Measurements from ENCODE around the gene DDX3Y. TPM values are rescaled to one million over a fixed set of nuclear protein-coding genes. Genes with fewer than 3 reads are reported as not detected.

DDX3Y gene
- total RNA-seq, 4 donors from 2014 or later, result 46.8 to 114 TPM; not detected in 2

DNA sequence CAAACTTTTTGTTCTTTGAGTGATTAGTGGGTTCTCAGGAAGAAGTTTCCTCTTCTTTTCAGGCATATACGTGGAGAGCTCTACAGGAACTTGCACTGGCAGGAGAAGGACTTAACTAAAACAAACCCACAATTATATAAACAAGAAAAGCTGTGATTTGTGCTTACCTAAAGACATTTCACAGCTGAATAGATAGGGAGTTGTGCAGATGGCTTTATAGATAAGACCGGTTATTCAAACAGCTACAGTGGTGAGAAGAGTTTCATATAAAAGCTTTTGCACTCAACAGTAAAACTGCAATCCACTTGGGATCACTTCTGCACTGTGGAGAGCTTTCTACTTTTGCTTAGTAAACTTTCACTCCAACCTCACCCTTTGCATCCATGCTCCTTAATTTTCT lies 6.1 kb upstream of the DDX3Y start:
- intact Hi-C loops (cut with DNase I; ENCODE audit: low total_unique reads), result no loop called here
- H3K36me3 ChIP-seq, result no peaks in the 10 kb centered on the region
- H3K4me1 ChIP-seq, result no peaks in the 10 kb centered on the region
- 0% methylated on average over 1 of the region's 2 CpGs; no CpG with 5 or more reads in 1 of the 2 donors for whole genome bisulfite sequencing, 2 donors (ENCODE audit: low coverage in 1 of 2)
- no peak for DNase-seq
- in situ Hi-C loops (cut with MboI; ENCODE audit: low pct_ligation_motif_present in 1 of 4, low pct_unique_long_range_greater_than_20kb in 1 of 4, low sequenced_read_pairs in 3 of 4), result no loop called here
- TF ChIP-seq CTCF (IDR thresholded peaks at IDR 0.05), result no peak
- TF ChIP-seq EP300 (IDR thresholded peaks at IDR 0.05; ENCODE audit: low read depth), result no peak
- no peak for TF ChIP-seq POLR2A (IDR thresholded peaks at IDR 0.05)
- TF ChIP-seq POLR2AphosphoS5 (IDR thresholded peaks at IDR 0.05), result no peak
- H3K27me3 ChIP-seq, result no peaks in the 10 kb centered on the region
- H3K9me3 ChIP-seq, result no peaks in the 10 kb centered on the region
- no peak overlapping the region for H3K27ac ChIP-seq
- no peak overlapping the region for H3K4me3 ChIP-seq

GRCh38 chrY:12905517-12905872 lies 827 bp downstream of the DDX3Y start:
- Histone ChIP-seq H3K36me3 (no peaks in the 10 kb centered on the region), H3K27ac (peak overlapping the region in 2 of 4 donors; percentile 93 to 97), H3K27me3 (no peaks in the 10 kb centered on the region), H3K4me1 (peaks cover 0 to 8% (median 0%) of the 10 kb centered on the region in 4 donors), H3K9me3 (no peaks in the 10 kb centered on the region), H3K4me3 (peak overlapping the region in 2 of 4 donors; percentile 54 to 74)
- in situ Hi-C loops (cut with MboI; ENCODE audit: low pct_ligation_motif_present in 1 of 4, low pct_unique_long_range_greater_than_20kb in 1 of 4, low sequenced_read_pairs in 3 of 4) (no loop called here), intact Hi-C loops (cut with DNase I; ENCODE audit: low total_unique reads) (no loop called here)
- DNase-seq, result no peak
- TF ChIP-seq POLR2A (IDR thresholded peaks at IDR 0.05) (no peak), POLR2AphosphoS5 (IDR thresholded peaks at IDR 0.05) (peak in 1 of 3 donors; percentile 35)
- 0% methylated on average over 6 of the region's 19 CpGs; no CpG with 5 or more reads in 1 of the 2 donors for WGBS, 2 donors (ENCODE audit: low coverage in 1 of 2)

DNA sequence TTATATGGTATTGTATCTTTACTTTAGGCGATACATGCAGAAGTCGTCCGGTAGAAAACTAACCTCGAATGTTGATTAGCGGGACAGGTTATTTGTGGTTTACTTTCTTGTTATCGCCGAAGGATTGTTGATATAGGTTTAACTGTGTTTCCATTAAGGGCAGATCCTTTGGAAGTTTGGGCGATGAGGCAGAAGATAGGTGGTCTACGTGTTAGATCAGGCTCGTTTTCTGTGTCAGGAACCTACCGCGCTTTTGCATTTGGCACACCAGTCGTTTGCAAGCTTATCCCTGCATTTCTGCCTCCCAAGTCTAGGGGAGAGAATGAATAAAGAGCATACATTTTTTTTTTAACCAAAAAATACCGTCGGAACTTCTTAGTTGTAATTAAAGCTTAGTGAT lies 1.2 kb downstream of the DDX3Y start:
- Histone ChIP-seq H3K4me3 (peak overlapping the region in 2 of 4 donors; percentile 54 to 74), H3K9me3 (no peaks in the 10 kb centered on the region), H3K36me3 (no peaks in the 10 kb centered on the region), H3K27ac (peak overlapping the region in 2 of 4 donors; percentile 93 to 97), H3K4me1 (peaks cover 0 to 8% (median 0%) of the 10 kb centered on the region in 4 donors), H3K27me3 (no peaks in the 10 kb centered on the region)
- intact Hi-C loops (cut with DNase I; ENCODE audit: low total_unique reads) (no loop called here), in situ Hi-C loops (cut with MboI; ENCODE audit: low pct_ligation_motif_present in 1 of 4, low pct_unique_long_range_greater_than_20kb in 1 of 4, low sequenced_read_pairs in 3 of 4) (no loop called here)
- 0% methylated on average over 1 of the region's 15 CpGs; no CpG with 5 or more reads in 1 of the 2 donors for WGBS, 2 donors (ENCODE audit: low coverage in 1 of 2)
- no peak for TF ChIP-seq POLR2A (IDR thresholded peaks at IDR 0.05)
- TF ChIP-seq POLR2AphosphoS5 (IDR thresholded peaks at IDR 0.05), result no peak
- TF ChIP-seq CTCF (IDR thresholded peaks at IDR 0.05), result no peak
- no peak for TF ChIP-seq EP300 (IDR thresholded peaks at IDR 0.05; ENCODE audit: low read depth)
- DNase-seq, result no peak

DNA sequence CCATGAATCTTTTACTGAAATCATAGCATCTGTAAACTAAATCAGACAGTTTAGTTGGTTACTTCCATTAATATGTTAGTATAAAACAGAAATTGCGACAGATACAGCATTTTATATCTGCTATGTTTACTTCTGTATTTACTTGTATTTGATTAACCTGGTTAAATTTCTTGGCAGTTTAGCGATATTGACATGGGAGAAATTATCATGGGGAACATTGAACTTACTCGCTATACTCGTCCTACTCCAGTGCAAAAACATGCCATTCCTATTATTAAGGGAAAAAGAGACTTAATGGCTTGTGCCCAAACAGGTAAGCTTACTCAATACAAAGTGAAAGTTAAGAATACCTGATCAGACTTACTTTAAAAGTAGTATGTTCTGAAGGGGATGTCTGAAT lies 8.9 kb downstream of the DDX3Y start:
- TF ChIP-seq POLR2A (IDR thresholded peaks at IDR 0.05) (no peak), POLR2AphosphoS5 (IDR thresholded peaks at IDR 0.05) (no peak), CTCF (IDR thresholded peaks at IDR 0.05) (no peak), EP300 (IDR thresholded peaks at IDR 0.05; ENCODE audit: low read depth) (no peak)
- Histone ChIP-seq H3K9me3 (no peaks in the 10 kb centered on the region), H3K27ac (no peak overlapping the region), H3K4me3 (no peak overlapping the region), H3K27me3 (no peaks in the 10 kb centered on the region), H3K36me3 (peaks cover 0 to 14% (median 0%) of the 10 kb centered on the region in 4 donors), H3K4me1 (no peaks in the 10 kb centered on the region)
- in situ Hi-C loops (cut with MboI; ENCODE audit: low pct_ligation_motif_present in 1 of 4, low pct_unique_long_range_greater_than_20kb in 1 of 4, low sequenced_read_pairs in 3 of 4) (no loop called here), intact Hi-C loops (cut with DNase I; ENCODE audit: low total_unique reads) (no loop called here)
- WGBS, 2 donors (ENCODE audit: low coverage in 1 of 2), result 83% methylated on average over 1 of the region's 4 CpGs; no CpG with 5 or more reads in 1 of the 2 donors
- DNase-seq, result no peak

DNA sequence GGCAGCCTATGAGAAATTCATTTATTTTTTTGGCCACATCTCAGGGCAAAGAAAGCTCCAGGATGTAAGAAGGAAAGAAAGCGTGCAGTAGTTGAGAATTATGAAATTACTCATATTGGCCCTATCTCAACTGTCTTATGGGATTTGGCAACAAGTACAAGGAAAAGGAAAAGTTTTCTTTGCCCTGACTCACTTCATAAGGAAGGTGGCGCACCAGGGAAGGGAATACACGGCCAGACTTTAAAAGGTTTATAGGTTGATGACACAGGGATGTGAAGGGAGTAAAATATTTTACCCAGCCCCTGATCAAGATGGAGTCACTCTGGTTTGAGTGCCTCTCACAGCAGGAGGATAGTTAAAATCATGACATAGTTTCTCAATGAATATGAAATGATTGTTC lies 23.4 kb downstream of the DDX3Y start:
- no CpG with 5 or more reads among the region's 3 CpGs for WGBS, 2 donors (ENCODE audit: low coverage in 1 of 2)
- Histone ChIP-seq H3K4me3 (no peak overlapping the region), H3K27me3 (no peaks in the 10 kb centered on the region), H3K36me3 (no peaks in the 10 kb centered on the region), H3K27ac (no peak overlapping the region), H3K4me1 (no peaks in the 10 kb centered on the region), H3K9me3 (no peaks in the 10 kb centered on the region)
- TF ChIP-seq POLR2A (IDR thresholded peaks at IDR 0.05) (no peak), CTCF (IDR thresholded peaks at IDR 0.05) (peak in 4 of 5 experiments; percentile 6 to 20 (median 14))
- in situ Hi-C loops (cut with MboI; ENCODE audit: low pct_ligation_motif_present in 1 of 4, low pct_unique_long_range_greater_than_20kb in 1 of 4, low sequenced_read_pairs in 3 of 4) (loop anchor here in 1 of 4 donors (25.0 kb wide), 1 partner anchor 409 kb away; no protein-coding TSS in a partner anchor), intact Hi-C loops (cut with DNase I; ENCODE audit: low total_unique reads) (no loop called here)
- no peak for DNase-seq

All from transverse colon (tissue), 4 donors.